Ovary (tissue), 9 donors: ENCODE results near the gene ADCY1. TPM values are rescaled to one million over a fixed set of nuclear protein-coding genes. Genes with fewer than 3 reads are reported as not detected.
"Not testable (repeated sequence)": the region's sequence is repeated elsewhere in the genome, so short reads cannot be mapped to it uniquely, and the experiment has no call there.

Experiments
- DNase-seq, 5 donors: peaks; one replicate each; pipeline ENCODE4 v3.0.0-alpha.2; 2019 to 2020
- H3K27ac ChIP-seq, 2 donors: fragments of 200-600 bp; one replicate each; pipeline versions ENCODE4 v1.5.1 to v1.8.0; 2019 to 2022
- H3K27me3 ChIP-seq: fragments of 200-600 bp; one replicate; pipeline ENCODE4 v1.8.0; 2022
- H3K36me3 ChIP-seq: fragments of 200-600 bp; sonication (generic); one replicate; pipeline ENCODE4 v1.5.1; 2019
- H3K4me1 ChIP-seq: one replicate; pipeline ENCODE4 v1.8.1; 2013; ENCODE audit warnings: mild to moderate bottlenecking, moderate library complexity; ENCODE audit not compliant: insufficient read depth
- H3K4me3 ChIP-seq: fragments of 200-600 bp; sonication (generic); one replicate; pipeline ENCODE4 v1.5.1; 2017
- H3K9me3 ChIP-seq, 2 donors: fragments of 200-600 bp in 1 of 2; sonication (generic) in 1 of 2; one replicate each; pipeline versions ENCODE4 v1.5.1 to v1.8.1; 2013 to 2019; ENCODE audit warnings: mild to moderate bottlenecking in 1 of 2, moderate library complexity in 1 of 2
- EP300 ChIP-seq: sonication (generic); formaldehyde crosslinking; IDR thresholded peaks from one replicate; pipeline ENCODE4 v1.6.1; 2017; ENCODE audit warnings: antibody characterized with exemption
- WGBS, 3 donors: extraction: QIAGEN DNeasy Blood & Tissue Kit in 1 of 3; methylation state at CpG; one replicate each; pipeline versions ENCODE4 v1.1.5 to v1.1.7; 2013 to 2017; 5-methylcytosine and 5-hydroxymethylcytosine counted together
- intact Hi-C, 4 donors: fragments of 100-400 bp; cut with DNase I; formaldehyde crosslinking; loops; one replicate each; pipeline versions ENCODE4 v1.11.0 to v1.15.1; 2022 to 2023
- polyA plus RNA-seq, 2 donors: library from polyadenylated mRNA; stranded (reverse); fragments of 200-250 nt in 1 of 2; fragments of 350-450 nt in 1 of 2; fragmentation: Illumina TruSeq in 1 of 2; extraction: RNeasy Lipid Tissue Mini Kit (QIAGEN cat#74804) in 1 of 2; gene quantifications; one replicate each; pipeline ENCODE4 v1.2.3, GENCODE V29; 2013 to 2014
- total RNA-seq, 7 donors: library from RNA; depleted of rRNA in 2 of 7; stranded (reverse); fragments of >200 nt in 2 of 7; fragmentation: NEBNext Ultra II Directional in 3 of 7; extraction: Animal tissue kit (Norgen Biotek cat#: 25700) in 3 of 7; gene quantifications; one replicate each; pipeline versions ENCODE4 v1.1.0 to v1.2.4, GENCODE V29; 2016 to 2023
- donor health status: DM: no; HTN: no; CAD: no; lungs with moderate emphysema.
- donor health status: DM: no; HTN: no; CAD: no.
- donor health status: Bipolar disorder and iron deficiency.
- donor health status: DM: yes; HTN: yes; CAD: no.
- donor health status: DM: no; HTN: no; CAD: no.
- donor health status: DM: yes; HTN: yes; CAD: no.

ADCY1 gene
- total and polyA plus RNA-seq, 9 donors: 0.40 to 3.7 (median 1.7) TPM

- Histone ChIP-seq H3K9me3 (peaks cover 0 to 9% of the 10 kb centered on the region in 2 donors), H3K27ac (no peak overlapping the region), H3K27me3 (no peaks in the 10 kb centered on the region), H3K36me3 (no peaks in the 10 kb centered on the region), H3K4me3 (no peak overlapping the region), H3K4me1 (no peaks in the 10 kb centered on the region)
- no peak for DNase-seq
- 97 to 98% (median 97%) methylated on average over 29 of the region's 29 CpGs for WGBS, 3 donors
- intact Hi-C loops: no loop called here
- TF ChIP-seq EP300: no peak
Measured at GRCh38 chr7:45726883-45727282, 152.7 kb downstream of the ADCY1 start.

- 79 to 82% (median 81%) methylated on average over 5 of the region's 5 CpGs for WGBS, 3 donors
- intact Hi-C loops, H3K4me1 ChIP-seq, H3K4me3 ChIP-seq, H3K9me3 ChIP-seq, H3K27ac ChIP-seq, DNase-seq, H3K36me3 ChIP-seq, H3K27me3 ChIP-seq: not testable (repeated sequence)
Measured at GRCh38 chr7:45731692-45732443, 157.7 kb downstream of the ADCY1 start.

- 84 to 87% (median 85%) methylated on average over 9 of the region's 9 CpGs for WGBS, 3 donors
- H3K9me3 ChIP-seq, H3K36me3 ChIP-seq, H3K4me3 ChIP-seq, H3K4me1 ChIP-seq, intact Hi-C loops, H3K27me3 ChIP-seq, DNase-seq, H3K27ac ChIP-seq: not testable (repeated sequence)
Measured at GRCh38 chr7:45738920-45739319, 164.8 kb downstream of the ADCY1 start.

GRCh38 chr7:45740573-45740972, 166.4 kb downstream of the ADCY1 start:
- H3K4me3 ChIP-seq, H3K27ac ChIP-seq, intact Hi-C loops, H3K27me3 ChIP-seq, H3K36me3 ChIP-seq, DNase-seq, H3K4me1 ChIP-seq, H3K9me3 ChIP-seq: not testable (repeated sequence)
- 96 to 97% (median 96%) methylated on average over 3 of the region's 3 CpGs for WGBS, 3 donors

- H3K9me3 ChIP-seq, H3K4me3 ChIP-seq, H3K27ac ChIP-seq, H3K27me3 ChIP-seq, intact Hi-C loops, H3K36me3 ChIP-seq, H3K4me1 ChIP-seq, DNase-seq: not testable (repeated sequence)
Measured at GRCh38 chr7:45748976-45749375, 174.8 kb downstream of the ADCY1 start.

GRCh38 chr7:45751352-45751751, 177.2 kb downstream of the ADCY1 start:
- intact Hi-C loops, H3K9me3 ChIP-seq, H3K27me3 ChIP-seq, H3K36me3 ChIP-seq, H3K4me3 ChIP-seq, H3K27ac ChIP-seq, DNase-seq, H3K4me1 ChIP-seq: not testable (repeated sequence)
- 89 to 98% (median 93%) methylated on average over 2 of the region's 2 CpGs for WGBS, 3 donors

- intact Hi-C loops, H3K4me3 ChIP-seq, H3K27ac ChIP-seq, H3K36me3 ChIP-seq, H3K4me1 ChIP-seq, H3K9me3 ChIP-seq, H3K27me3 ChIP-seq, DNase-seq: not testable (repeated sequence)
- WGBS, 3 donors: 95 to 98% (median 96%) methylated on average over 3 to 4 of the region's 4 CpGs
Measured at GRCh38 chr7:45756333-45756732, 182.2 kb downstream of the ADCY1 start.

- H3K27ac ChIP-seq, H3K4me3 ChIP-seq, DNase-seq, H3K9me3 ChIP-seq, H3K36me3 ChIP-seq, H3K4me1 ChIP-seq, intact Hi-C loops, H3K27me3 ChIP-seq: not testable (repeated sequence)
- 55 to 98% (median 91%) methylated on average over 2 of the region's 2 CpGs for WGBS, 3 donors
Measured at GRCh38 chr7:45756757-45757156, 182.6 kb downstream of the ADCY1 start.

GRCh38 chr7:45759464-45759863, 185.3 kb downstream of the ADCY1 start:
- H3K36me3 ChIP-seq, intact Hi-C loops, DNase-seq, H3K4me1 ChIP-seq, H3K27ac ChIP-seq, H3K27me3 ChIP-seq, H3K4me3 ChIP-seq, H3K9me3 ChIP-seq: not testable (repeated sequence)
- 88 to 93% (median 92%) methylated on average over 1 of the region's 1 CpG for WGBS, 3 donors

GRCh38 chr7:45761545-45762205, 187.5 kb downstream of the ADCY1 start:
- H3K9me3 ChIP-seq, H3K36me3 ChIP-seq, H3K4me3 ChIP-seq, H3K4me1 ChIP-seq, DNase-seq, intact Hi-C loops, H3K27me3 ChIP-seq, H3K27ac ChIP-seq: not testable (repeated sequence)
- 54 to 59% (median 56%) methylated on average over 5 of the region's 5 CpGs for WGBS, 3 donors

GRCh38 chr7:45762225-45762994, 188.2 kb downstream of the ADCY1 start:
- intact Hi-C loops, H3K36me3 ChIP-seq, H3K4me3 ChIP-seq, H3K9me3 ChIP-seq, H3K27me3 ChIP-seq, H3K4me1 ChIP-seq, H3K27ac ChIP-seq, DNase-seq: not testable (repeated sequence)
- WGBS, 3 donors: 65 to 79% (median 76%) methylated on average over 3 of the region's 3 CpGs
